GM12891 (cell line): Measurements from ENCODE around the gene C12orf57.

ENCODE experiments used
- PAX5 ChIP-seq: IDR thresholded peaks from 2 replicates; pipeline ENCODE4 v1.6.1; 2011; ENCODE audit warnings: low read length, moderate library complexity, mild to moderate bottlenecking; ENCODE audit not compliant: insufficient read depth, severe bottlenecking
- POLR2A ChIP-seq: IDR thresholded peaks from 2 replicates; pipeline ENCODE4 v1.6.1; 2011; ENCODE audit warnings: low read depth, low read length, control low read depth
- POLR2AphosphoS5 ChIP-seq: IDR thresholded peaks from 2 replicates; pipeline ENCODE4 v1.6.1; 2011; ENCODE audit warnings: low read depth, low read length, control low read depth
- TAF1 ChIP-seq: IDR thresholded peaks from 2 replicates; pipeline ENCODE4 v1.6.1; 2011; ENCODE audit warnings: low read depth, low read length, control low read depth

DNA sequence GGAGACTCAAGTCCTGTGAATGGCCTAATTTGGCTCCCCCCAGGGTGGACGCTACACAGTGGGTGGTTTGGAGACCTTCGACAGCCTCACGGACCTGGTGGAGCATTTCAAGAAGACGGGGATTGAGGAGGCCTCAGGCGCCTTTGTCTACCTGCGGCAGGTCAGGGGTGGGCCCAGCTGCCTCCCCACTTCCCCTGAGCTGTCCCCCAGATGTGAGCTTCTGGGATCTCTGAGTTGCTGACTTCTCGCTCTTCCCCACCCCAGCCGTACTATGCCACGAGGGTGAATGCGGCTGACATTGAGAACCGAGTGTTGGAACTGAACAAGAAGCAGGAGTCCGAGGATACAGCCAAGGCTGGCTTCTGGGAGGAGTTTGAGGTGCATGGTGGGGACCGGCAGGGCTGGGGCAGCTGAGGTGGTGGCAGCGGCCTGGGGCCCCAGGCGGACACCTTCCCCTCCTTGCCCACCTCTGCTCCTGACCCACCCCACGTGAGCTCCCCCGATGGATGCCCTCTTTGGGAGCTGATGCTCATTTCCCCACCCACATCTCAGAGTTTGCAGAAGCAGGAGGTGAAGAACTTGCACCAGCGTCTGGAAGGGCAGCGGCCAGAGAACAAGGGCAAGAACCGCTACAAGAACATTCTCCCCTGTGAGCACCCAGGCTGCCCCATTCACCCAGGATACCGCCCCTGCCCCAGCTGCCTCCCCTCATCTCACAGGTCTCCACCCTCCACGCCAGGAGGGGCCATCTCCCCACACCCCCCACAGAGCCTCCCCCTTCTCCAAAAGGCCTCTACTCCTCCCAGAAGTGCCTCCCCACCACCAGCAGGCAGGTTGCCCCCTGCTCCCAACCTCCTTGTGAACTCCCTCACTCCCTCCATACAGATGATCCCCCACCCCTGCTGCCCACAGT lies 11.5 kb downstream of the C12orf57 start:
- TF ChIP-seq TAF1 (no peak), POLR2A (no peak), POLR2AphosphoS5 (no peak), PAX5 (no peak)
